ENCODE results near the gene CCDC7. TPM values are rescaled to one million over a fixed set of nuclear protein-coding genes. Genes with fewer than 3 reads are reported as not detected.
"Not testable (repeated sequence)": the region's sequence is repeated elsewhere in the genome, so short reads cannot be mapped to it uniquely, and the experiment has no call there.

CCDC7 gene
- total and polyA plus RNA-seq, 2 experiments from 2014 or later, result 0.83 to 1.6 TPM

DNA sequence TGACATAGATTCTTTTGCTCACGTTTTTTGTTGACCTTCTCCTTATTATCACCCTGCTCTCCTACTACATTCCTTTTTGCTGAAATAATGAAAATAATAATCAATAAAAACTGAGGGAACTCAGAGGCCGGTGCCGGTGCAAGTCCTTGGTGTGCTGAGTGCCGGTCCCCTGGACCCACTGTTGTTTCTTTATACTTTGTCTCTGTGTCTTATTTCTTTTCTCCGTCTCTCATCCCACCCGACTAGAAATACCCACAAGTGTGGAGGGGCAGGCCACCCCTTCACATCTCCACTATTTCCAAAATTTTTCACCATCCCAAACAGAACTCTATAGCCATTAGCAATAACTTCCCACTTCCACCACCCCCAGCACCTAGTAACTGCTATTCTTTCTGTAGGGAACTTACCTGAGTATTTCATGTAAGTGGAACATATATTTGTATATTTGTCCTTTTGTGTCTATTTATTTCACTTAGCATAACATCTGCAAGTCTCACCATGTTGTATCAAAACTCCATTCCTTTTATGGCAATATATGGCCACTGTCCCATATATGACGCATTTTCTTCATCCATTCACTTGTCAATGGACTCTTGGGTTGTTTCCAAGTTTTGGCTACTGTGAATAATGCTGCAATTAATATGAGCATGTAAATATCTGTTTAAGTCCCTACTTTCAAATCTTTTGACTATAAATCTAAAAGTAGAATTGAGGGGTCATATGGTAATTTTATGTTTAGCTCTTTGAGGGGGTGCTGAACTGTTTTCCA, 449.4 kb downstream of the CCDC7 start:
- peaks cover 20% of the 10 kb centered on the region for H3K4me1 Mint-ChIP-seq

DNA sequence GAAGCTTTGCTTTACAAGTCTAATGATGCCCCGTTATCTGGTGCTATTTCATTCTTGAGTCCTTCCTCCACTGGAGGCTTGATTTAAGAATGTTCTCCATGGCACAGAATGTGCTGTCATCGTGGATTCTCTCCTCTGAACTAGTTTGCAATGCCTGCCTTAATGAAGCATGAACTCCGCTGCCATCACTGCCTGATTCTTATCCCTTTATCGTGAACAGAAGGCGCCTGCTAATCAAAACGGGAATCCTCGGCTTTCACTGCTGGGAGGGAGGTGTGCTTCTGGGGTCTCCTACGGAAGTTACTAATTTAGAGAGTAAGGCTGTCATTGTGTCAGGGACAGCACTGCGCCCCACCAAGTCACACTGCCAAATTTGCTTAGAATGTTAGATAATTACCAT, 455.9 kb downstream of the CCDC7 start:
- H3K27me3 ChIP-seq (ENCODE audit: insufficient read depth), result no peaks in the 10 kb centered on the region
- no peaks in the 10 kb centered on the region for H3K9me2 ChIP-seq (ENCODE audit: insufficient read depth)
- no peak overlapping the region for H3K27ac Mint-ChIP-seq

More for the DNA sequence above, 449.4 kb downstream of the CCDC7 start:
- H3K4me3 ChIP-seq; H3K27ac ChIP-seq (ENCODE audit: low read depth); DNase-seq (ENCODE audit: low spot score); H3K79me2 ChIP-seq (replicated peaks; ENCODE audit: insufficient read depth); H3K4me1 ChIP-seq (ENCODE audit: insufficient read depth); H2AFZ ChIP-seq; H3F3A ChIP-seq (replicated peaks; ENCODE audit: low read depth); H3K9me2 ChIP-seq (ENCODE audit: insufficient read depth); H3K27me3 Mint-ChIP-seq (ENCODE audit: insufficient read depth, low read depth, poor library complexity); H3K27me3 ChIP-seq (ENCODE audit: insufficient read depth); H3K9me3 Mint-ChIP-seq; H3K4me2 ChIP-seq; H3K4me3 Mint-ChIP-seq; ATAC-seq; H4K20me1 ChIP-seq (replicated peaks; ENCODE audit: insufficient read depth): not testable (repeated sequence)
- H3K36me3 ChIP-seq (ENCODE audit: insufficient read depth), result peaks cover 13% of the 10 kb centered on the region; the same call in 1 of the 2 replicates
- peak overlapping the region; percentile 7; the same call in 1 of the 2 replicates for H3K27ac Mint-ChIP-seq
- H3K36me3 Mint-ChIP-seq (ENCODE audit: low read depth), result peaks cover 22% of the 10 kb centered on the region

More for the DNA sequence above, 455.9 kb downstream of the CCDC7 start:
- no peaks in the 10 kb centered on the region for H3K9me3 Mint-ChIP-seq
- peaks cover 1% of the 10 kb centered on the region for H3K27me3 Mint-ChIP-seq (ENCODE audit: insufficient read depth, low read depth, poor library complexity)
- 0 out of 2 replicates have a peak, but pooled peaks cover 4% of the 10 kb centered on the region for H3K4me1 ChIP-seq (ENCODE audit: insufficient read depth)
- no peaks in the 10 kb centered on the region for H3K4me1 Mint-ChIP-seq
- TF ChIP-seq, protein P1, sequence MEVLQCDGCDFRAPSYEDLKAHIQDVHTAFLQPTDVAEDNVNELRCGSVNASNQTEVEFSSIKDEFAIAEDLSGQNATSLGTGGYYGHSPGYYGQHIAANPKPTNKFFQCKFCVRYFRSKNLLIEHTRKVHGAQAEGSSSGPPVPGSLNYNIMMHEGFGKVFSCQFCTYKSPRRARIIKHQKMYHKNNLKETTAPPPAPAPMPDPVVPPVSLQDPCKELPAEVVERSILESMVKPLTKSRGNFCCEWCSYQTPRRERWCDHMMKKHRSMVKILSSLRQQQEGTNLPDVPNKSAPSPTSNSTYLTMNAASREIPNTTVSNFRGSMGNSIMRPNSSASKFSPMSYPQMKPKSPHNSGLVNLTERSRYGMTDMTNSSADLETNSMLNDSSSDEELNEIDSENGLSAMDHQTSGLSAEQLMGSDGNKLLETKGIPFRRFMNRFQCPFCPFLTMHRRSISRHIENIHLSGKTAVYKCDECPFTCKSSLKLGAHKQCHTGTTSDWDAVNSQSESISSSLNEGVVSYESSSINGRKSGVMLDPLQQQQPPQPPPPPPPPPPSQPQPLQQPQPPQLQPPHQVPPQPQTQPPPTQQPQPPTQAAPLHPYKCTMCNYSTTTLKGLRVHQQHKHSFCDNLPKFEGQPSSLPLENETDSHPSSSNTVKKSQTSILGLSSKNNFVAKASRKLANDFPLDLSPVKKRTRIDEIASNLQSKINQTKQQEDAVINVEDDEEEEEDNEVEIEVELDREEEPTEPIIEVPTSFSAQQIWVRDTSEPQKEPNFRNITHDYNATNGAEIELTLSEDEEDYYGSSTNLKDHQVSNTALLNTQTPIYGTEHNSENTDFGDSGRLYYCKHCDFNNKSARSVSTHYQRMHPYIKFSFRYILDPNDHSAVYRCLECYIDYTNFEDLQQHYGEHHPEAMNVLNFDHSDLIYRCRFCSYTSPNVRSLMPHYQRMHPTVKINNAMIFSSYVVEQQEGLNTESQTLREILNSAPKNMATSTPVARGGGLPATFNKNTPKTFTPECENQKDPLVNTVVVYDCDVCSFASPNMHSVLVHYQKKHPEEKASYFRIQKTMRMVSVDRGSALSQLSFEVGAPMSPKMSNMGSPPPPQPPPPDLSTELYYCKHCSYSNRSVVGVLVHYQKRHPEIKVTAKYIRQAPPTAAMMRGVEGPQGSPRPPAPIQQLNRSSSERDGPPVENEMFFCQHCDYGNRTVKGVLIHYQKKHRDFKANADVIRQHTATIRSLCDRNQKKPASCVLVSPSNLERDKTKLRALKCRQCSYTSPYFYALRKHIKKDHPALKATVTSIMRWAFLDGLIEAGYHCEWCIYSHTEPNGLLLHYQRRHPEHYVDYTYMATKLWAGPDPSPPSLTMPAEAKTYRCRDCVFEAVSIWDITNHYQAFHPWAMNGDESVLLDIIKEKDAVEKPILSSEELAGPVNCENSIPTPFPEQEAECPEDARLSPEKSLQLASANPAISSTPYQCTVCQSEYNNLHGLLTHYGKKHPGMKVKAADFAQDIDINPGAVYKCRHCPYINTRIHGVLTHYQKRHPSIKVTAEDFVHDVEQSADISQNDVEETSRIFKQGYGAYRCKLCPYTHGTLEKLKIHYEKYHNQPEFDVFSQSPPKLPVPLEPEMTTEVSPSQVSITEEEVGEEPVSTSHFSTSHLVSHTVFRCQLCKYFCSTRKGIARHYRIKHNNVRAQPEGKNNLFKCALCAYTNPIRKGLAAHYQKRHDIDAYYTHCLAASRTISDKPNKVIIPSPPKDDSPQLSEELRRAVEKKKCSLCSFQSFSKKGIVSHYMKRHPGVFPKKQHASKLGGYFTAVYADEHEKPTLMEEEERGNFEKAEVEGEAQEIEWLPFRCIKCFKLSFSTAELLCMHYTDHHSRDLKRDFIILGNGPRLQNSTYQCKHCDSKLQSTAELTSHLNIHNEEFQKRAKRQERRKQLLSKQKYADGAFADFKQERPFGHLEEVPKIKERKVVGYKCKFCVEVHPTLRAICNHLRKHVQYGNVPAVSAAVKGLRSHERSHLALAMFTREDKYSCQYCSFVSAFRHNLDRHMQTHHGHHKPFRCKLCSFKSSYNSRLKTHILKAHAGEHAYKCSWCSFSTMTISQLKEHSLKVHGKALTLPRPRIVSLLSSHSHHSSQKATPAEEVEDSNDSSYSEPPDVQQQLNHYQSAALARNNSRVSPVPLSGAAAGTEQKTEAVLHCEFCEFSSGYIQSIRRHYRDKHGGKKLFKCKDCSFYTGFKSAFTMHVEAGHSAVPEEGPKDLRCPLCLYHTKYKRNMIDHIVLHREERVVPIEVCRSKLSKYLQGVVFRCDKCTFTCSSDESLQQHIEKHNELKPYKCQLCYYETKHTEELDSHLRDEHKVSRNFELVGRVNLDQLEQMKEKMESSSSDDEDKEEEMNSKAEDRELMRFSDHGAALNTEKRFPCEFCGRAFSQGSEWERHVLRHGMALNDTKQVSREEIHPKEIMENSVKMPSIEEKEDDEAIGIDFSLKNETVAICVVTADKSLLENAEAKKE (CRISPR knock-in tag; IDR thresholded peaks at IDR 0.05), result no peak
- no peak for TF ChIP-seq STAT1 (IDR thresholded peaks at IDR 0.05; ENCODE audit: unreplicated experiment)
- TF ChIP-seq EZH2phosphoT487 (IDR thresholded peaks at IDR 0.05; ENCODE audit: unreplicated experiment), result no peak
- no peaks in the 10 kb centered on the region for H3F3A ChIP-seq (replicated peaks; ENCODE audit: low read depth)
- DNase-seq (ENCODE audit: low spot score) (no peak), ATAC-seq (no peak)
- H3K36me3 ChIP-seq (ENCODE audit: insufficient read depth), result peaks cover 19% of the 10 kb centered on the region
- no peaks in the 10 kb centered on the region; the same call in 1 of the 2 replicates for H4K20me1 ChIP-seq (replicated peaks; ENCODE audit: insufficient read depth)
- H3K36me3 Mint-ChIP-seq (ENCODE audit: low read depth), result peaks cover 45% of the 10 kb centered on the region; the same call in 2 of the 3 replicates
- H3K4me3 ChIP-seq, result no peak overlapping the region
- H3K27ac ChIP-seq (ENCODE audit: low read depth), result no peak overlapping the region
- no peaks in the 10 kb centered on the region; the same call in 1 of the 2 replicates for H3K79me2 ChIP-seq (replicated peaks; ENCODE audit: insufficient read depth)
- no peak overlapping the region for H3K4me2 ChIP-seq
- H2AFZ ChIP-seq, result no peak overlapping the region
- H3K4me3 Mint-ChIP-seq, result no peak overlapping the region

All from GM23338 (cell line).